ENCODE data around the gene ERMP1.

GRCh38 chr9:5868235-5868634, 35.3 kb upstream of the ERMP1 start:
- TF ChIP-seq CTCF (IDR thresholded peaks at IDR 0.05; ENCODE audit: low read depth, low read length) (no peak), EZH2phosphoT487 (IDR thresholded peaks at IDR 0.05; ENCODE audit: low read depth) (no peak)

Data from OCI-LY3 (cell line).